Amygdala (tissue), 56 donors: ENCODE results near the gene KISS1.

Experiments
- DNase-seq, 56 donors: peaks; one replicate each; lab custom pipeline; 2025; lab: John Stamatoyannopoulos, UW

Gene KISS1

GRCh38 chr1:204143276-204144041 lies 52.8 kb downstream of the KISS1 start:
- no peak for DNase-seq

DNA sequence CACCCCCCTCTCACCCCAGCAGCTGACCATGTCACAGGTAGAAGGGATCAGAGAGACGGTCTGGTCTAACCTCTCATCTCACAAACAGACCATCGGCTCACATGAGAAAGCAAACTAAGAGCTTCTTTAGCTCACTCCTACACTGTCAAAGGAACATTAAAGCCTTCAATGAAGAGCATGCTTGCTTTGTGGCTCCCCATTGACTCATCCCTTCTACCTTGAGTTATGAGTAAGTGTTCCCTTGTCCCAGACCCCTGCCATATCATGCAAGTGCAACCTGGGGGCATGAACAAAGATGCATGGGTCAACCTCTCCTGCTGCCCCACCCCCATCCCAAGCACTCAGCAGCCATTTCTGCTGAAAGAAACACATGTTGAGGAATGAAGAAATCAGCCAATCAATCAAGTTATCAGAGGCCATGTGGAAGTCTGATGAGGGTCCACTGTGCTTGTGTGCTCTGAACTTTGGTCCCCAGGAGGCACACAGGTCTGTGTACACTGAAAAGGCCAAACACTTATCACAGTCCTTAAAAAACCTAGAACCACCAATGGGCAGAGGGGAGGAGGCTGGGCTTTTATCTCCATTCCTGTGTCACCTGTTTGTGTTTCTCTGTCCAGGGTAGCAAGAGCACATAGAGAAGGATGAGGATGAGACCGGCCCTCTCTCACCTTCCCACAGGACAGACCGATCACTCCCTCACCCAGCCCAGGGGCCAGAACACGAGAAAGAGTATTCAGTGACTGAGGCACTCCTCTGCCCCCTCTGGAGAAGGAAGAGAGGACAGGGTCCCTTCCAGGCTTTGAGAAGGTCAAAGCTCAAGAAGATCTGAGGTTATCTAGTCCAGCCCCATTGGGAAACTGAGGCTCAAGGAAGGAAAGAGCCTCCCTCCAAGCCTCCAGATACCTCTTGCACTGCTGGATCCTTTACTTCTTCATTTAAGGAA lies 54.0 kb downstream of the KISS1 start:
- DNase-seq, result no peak

GRCh38 chr1:204141131-204141530 lies 55.2 kb downstream of the KISS1 start:
- no peak for DNase-seq
